Gastroesophageal sphincter (tissue), 4 donors: ENCODE measurements around the gene AMBP. TPM values are rescaled to one million over a fixed set of nuclear protein-coding genes. Genes with fewer than 3 reads are reported as not detected.

ENCODE experiments used
- ATAC-seq: fragments of 150-250 bp; one replicate; pipeline ENCODE4 v1.9.1; 2016; ENCODE audit warnings: mild to moderate bottlenecking, moderate library complexity
- H3K27ac ChIP-seq, 4 donors: fragments of 200-600 bp; sonication (generic) in 3 of 4; 1 replicate in 3 of 4; 2 replicates in 1 of 4; pipeline ENCODE4 v1.5.1; 2016 to 2019
- H3K27me3 ChIP-seq: fragments of 200-600 bp; sonication (generic); one replicate; pipeline ENCODE4 v1.5.1; 2019
- H3K36me3 ChIP-seq, 2 donors: fragments of 200-600 bp; sonication (generic); one replicate each; pipeline ENCODE4 v1.5.1; 2019; ENCODE audit warnings: control low read depth in 1 of 2
- H3K4me1 ChIP-seq, 3 donors: fragments of 200-600 bp; sonication (generic); 1 replicate in 2 of 3; 2 replicates in 1 of 3; pipeline ENCODE4 v1.5.1; 2016 to 2019; ENCODE audit warnings: control low read depth in 2 of 3
- H3K4me3 ChIP-seq, 2 donors: fragments of 200-600 bp; sonication (generic); one replicate each; pipeline ENCODE4 v1.5.1; 2019; ENCODE audit warnings: mild to moderate bottlenecking in 1 of 2, moderate library complexity in 1 of 2
- H3K9me3 ChIP-seq, 3 donors: fragments of 200-600 bp; sonication (generic); one replicate each; pipeline ENCODE4 v1.5.1; 2017 to 2019; ENCODE audit warnings: control low read depth in 2 of 3
- EP300 ChIP-seq: sonication (generic); formaldehyde crosslinking; IDR thresholded peaks from one replicate; pipeline ENCODE4 v1.6.1; 2017; ENCODE audit warnings: antibody characterized with exemption, mild to moderate bottlenecking
- POLR2A ChIP-seq, 2 donors: fragments of 450-650 bp; IDR thresholded peaks; one replicate each; pipeline ENCODE4 v1.6.1; 2017; ENCODE audit warnings: antibody characterized with exemption in 2 of 2, mild to moderate bottlenecking in 2 of 2, moderate library complexity in 1 of 2
- POLR2AphosphoS5 ChIP-seq: sonication (generic); formaldehyde crosslinking; IDR thresholded peaks from one replicate; pipeline ENCODE4 v1.6.1; 2017; ENCODE audit warnings: antibody characterized with exemption
- WGBS, 2 donors: methylation state at CpG; one replicate each; pipeline ENCODE4 v1.1.5; 2018; ENCODE audit warnings: low coverage in 1 of 2; 5-methylcytosine and 5-hydroxymethylcytosine counted together
- total RNA-seq, 4 donors: library from RNA; depleted of rRNA; stranded (reverse); fragments of >200 nt; gene quantifications; one replicate each; pipeline ENCODE4 v1.1.0, GENCODE V29; 2016
- TF ChIP-seq, protein P1 (sequence below), 4 experiments: fragments of 200-600 bp in 2 of 4; fragments of 450-650 bp in 2 of 4; sonication (generic) in 1 of 4; IDR thresholded peaks; one replicate each; pipeline ENCODE4 v1.5.1; 2017 to 2019; ENCODE audit warnings: antibody characterized with exemption in 4 of 4, mild to moderate bottlenecking in 2 of 4, moderate library complexity in 2 of 4

Gene AMBP
- total RNA-seq, 4 donors from 2014 or later = not detected

DNA sequence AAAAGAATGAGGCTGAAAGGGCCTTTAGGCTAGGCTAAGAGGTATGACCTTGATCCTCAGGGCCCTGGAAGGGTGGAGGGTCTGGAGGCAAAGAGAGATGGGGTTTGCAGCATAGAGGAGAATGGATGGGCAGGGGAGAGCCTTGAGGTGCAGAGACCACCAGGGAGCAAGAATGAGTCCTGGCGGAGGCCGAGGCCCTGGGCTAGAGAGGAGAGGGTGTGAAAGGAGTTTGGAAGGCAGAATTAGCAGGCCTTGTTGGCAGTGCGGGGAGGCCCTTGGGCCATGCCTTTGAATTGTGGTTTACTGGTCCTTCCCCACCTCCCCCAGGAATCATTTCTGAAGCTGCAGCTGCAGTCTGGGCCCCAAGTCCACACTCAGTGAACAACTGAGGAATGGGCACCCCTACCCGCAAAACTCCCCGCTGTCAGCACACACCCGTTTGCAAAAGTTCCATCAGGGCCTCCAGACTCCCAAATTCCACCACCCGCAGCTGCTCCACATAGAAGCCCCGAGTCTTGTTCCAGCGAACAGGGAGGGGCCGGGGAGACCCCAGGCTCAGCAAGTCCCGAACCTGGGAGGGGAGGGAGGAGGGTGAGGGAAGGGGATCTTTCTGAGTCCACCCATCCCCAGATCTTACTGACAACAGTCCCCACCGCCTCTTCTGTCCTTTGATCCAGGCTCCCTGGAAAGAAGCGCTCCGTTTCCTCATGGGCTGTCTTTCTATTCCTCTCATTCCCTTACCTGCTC is 18.9 kb upstream of the AMBP start:
- Histone ChIP-seq H3K36me3 (no peaks in the 10 kb centered on the region), H3K4me3 (no peak overlapping the region), H3K9me3 (peaks cover 0 to 10% (median 0%) of the 10 kb centered on the region in 3 donors), H3K27ac (no peak overlapping the region), H3K27me3 (peaks cover 61% of the 10 kb centered on the region), H3K4me1 (peaks cover 0 to 19% (median 5%) of the 10 kb centered on the region in 3 donors)
- TF ChIP-seq POLR2AphosphoS5 (no peak), EP300 (no peak), POLR2A (IDR thresholded peaks at IDR 0.05) (no peak)
- TF ChIP-seq, protein P1, sequence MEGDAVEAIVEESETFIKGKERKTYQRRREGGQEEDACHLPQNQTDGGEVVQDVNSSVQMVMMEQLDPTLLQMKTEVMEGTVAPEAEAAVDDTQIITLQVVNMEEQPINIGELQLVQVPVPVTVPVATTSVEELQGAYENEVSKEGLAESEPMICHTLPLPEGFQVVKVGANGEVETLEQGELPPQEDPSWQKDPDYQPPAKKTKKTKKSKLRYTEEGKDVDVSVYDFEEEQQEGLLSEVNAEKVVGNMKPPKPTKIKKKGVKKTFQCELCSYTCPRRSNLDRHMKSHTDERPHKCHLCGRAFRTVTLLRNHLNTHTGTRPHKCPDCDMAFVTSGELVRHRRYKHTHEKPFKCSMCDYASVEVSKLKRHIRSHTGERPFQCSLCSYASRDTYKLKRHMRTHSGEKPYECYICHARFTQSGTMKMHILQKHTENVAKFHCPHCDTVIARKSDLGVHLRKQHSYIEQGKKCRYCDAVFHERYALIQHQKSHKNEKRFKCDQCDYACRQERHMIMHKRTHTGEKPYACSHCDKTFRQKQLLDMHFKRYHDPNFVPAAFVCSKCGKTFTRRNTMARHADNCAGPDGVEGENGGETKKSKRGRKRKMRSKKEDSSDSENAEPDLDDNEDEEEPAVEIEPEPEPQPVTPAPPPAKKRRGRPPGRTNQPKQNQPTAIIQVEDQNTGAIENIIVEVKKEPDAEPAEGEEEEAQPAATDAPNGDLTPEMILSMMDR (IDR thresholded peaks at IDR 0.05) = no peak
- WGBS, 2 donors = 79% methylated on average over 5 to 9 of the region's 14 CpGs
- no peak for ATAC-seq

DNA sequence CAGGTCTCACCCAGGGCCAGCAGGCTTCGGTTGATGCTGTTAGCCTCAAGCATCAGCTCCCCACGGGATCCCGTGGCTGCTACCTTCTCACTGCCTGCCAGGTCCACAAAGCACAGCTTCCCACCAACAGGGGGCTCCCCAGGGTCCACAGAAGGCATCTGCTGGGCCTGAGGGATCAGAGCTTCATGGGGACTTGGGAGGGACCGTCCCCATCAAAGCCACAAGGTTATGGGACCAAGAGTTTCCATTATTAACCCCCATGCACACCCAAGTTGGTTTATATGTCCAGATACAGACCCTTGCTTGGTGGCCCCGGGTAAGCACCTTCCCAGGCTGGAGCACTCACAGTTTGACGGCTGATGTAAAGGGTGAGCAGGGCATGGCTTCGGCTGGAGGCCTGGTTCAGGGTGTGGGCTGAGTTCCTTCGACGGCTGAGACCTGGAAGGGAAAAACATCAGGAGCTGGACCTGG is 18.0 kb upstream of the AMBP start:
- H3K27me3 ChIP-seq = peaks cover 61% of the 10 kb centered on the region
- 89 to 100% methylated on average over 2 to 7 of the region's 9 CpGs for WGBS, 2 donors

DNA sequence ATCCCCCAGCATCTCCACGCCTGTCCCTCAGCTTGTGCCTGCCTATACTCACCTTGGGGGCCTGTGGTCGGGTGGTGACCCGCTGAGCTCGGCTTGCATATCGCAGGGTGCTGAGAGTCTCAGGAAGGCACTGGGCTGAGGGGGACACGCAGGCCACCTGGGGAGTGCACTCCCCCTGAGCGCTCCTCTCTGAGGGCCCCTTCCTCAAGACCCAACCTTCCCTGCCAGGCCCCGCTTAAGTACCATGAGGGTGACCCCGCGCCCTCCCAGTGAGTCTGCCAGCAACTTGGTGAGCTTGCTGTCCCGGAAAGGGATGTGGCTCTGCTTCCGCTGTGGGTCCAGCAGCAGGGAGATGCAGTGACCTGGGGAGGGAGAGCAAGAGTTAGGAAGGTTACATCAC is 16.9 kb upstream of the AMBP start:
- Histone ChIP-seq H3K36me3 (no peaks in the 10 kb centered on the region), H3K27ac (no peak overlapping the region), H3K27me3 (peaks cover 63% of the 10 kb centered on the region), H3K9me3 (no peaks in the 10 kb centered on the region), H3K4me1 (peaks cover 0 to 19% (median 5%) of the 10 kb centered on the region in 3 donors), H3K4me3 (no peak overlapping the region)
- no CpG with 5 or more reads among the region's 12 CpGs for WGBS, 2 donors
- TF ChIP-seq POLR2A (IDR thresholded peaks at IDR 0.05) = no peak
- TF ChIP-seq, protein P1 (IDR thresholded peaks at IDR 0.05) = no peak
- TF ChIP-seq POLR2AphosphoS5 = no peak
- TF ChIP-seq EP300 = no peak
- no peak for ATAC-seq

More for the DNA sequence above, 18.0 kb upstream of the AMBP start:
- Histone ChIP-seq H3K9me3 (peaks cover 0 to under 1% (median 0%) of the 10 kb centered on the region in 3 donors), H3K36me3 (no peaks in the 10 kb centered on the region), H3K4me1 (peaks cover 0 to 19% (median 5%) of the 10 kb centered on the region in 3 donors), H3K27ac (no peak overlapping the region), H3K4me3 (no peak overlapping the region)
- TF ChIP-seq POLR2AphosphoS5 (no peak), EP300 (no peak), POLR2A (IDR thresholded peaks at IDR 0.05) (no peak)
- TF ChIP-seq, protein P1 (IDR thresholded peaks at IDR 0.05) = no peak
- no peak for ATAC-seq

DNA sequence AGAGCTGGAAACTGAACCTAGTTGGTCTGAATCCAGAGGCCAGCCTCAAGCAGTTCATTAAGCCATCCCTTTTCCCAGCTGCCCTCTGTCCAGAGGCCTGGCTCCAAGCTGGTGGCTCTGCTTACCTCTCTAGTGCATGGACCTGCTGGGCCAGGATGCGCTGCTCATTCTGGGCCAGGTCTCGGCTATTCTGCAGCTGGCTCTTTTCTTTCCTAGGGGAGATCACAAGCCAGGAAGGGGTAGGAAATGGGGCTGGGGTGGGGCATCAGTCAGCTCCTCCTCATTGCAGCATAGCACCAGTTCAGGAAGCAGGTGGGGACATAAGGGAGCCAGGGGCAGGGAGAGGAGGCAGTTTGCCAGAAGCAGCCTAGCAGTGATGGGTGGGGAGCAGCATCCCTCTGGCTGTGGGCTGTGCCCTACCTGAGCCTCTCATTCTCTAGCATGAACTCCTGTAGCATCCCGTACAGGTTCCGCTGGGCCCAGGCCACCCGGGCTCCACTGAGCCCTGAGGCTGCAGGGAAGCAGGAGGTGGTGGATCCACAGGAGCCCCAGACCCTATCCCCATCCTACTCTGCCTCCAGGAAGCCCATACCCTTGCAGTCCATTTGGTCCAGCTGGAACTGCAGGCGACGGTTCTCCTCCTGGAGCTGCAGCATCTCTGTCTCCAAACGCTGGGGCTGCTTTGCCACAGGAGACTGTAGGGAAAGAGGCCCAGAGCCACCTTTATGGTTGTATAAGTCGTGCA is 15.8 kb upstream of the AMBP start:
- H3K4me3 ChIP-seq = no peak overlapping the region
- 80 to 100% methylated on average over 1 to 3 of the region's 9 CpGs for WGBS, 2 donors
- TF ChIP-seq POLR2AphosphoS5 (no peak), POLR2A (IDR thresholded peaks at IDR 0.05) (no peak), EP300 (no peak)
- TF ChIP-seq, protein P1 (IDR thresholded peaks at IDR 0.05) = no peak
- H3K36me3 ChIP-seq = no peaks in the 10 kb centered on the region
- peaks cover 0 to 18% (median 5%) of the 10 kb centered on the region in 3 donors for H3K4me1 ChIP-seq
- ATAC-seq = no peak
- peaks cover 56% of the 10 kb centered on the region for H3K27me3 ChIP-seq
- H3K9me3 ChIP-seq = no peaks in the 10 kb centered on the region
- H3K27ac ChIP-seq = no peak overlapping the region
